ENCODE data around the gene APOBEC4.

DNA sequence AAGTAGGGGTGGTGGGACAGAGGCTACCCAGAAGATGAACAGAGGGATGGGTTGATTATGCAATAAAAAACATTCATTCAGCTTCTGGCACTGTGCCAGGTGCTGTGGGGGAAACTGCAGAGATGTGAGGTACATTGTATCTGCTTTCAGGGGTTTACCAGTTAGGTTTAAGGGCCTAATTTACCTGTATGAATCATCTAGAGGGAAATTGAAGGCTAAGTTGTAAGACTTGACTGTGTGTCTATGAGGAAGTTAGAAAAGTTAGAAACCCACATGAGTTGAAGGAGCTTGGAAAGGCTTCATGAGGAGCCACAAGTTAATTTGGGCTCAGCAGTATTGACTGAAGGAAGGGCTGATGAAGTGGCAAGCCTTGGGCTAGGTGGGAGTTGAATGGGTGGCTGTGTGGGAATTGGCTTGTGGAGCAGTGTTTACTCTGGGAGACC, 36.7 kb upstream of the APOBEC4 start:
- no peak for TF ChIP-seq POLR2AphosphoS5 (IDR thresholded peaks at IDR 0.05; ENCODE audit: low read depth)
- TF ChIP-seq, protein P1, sequence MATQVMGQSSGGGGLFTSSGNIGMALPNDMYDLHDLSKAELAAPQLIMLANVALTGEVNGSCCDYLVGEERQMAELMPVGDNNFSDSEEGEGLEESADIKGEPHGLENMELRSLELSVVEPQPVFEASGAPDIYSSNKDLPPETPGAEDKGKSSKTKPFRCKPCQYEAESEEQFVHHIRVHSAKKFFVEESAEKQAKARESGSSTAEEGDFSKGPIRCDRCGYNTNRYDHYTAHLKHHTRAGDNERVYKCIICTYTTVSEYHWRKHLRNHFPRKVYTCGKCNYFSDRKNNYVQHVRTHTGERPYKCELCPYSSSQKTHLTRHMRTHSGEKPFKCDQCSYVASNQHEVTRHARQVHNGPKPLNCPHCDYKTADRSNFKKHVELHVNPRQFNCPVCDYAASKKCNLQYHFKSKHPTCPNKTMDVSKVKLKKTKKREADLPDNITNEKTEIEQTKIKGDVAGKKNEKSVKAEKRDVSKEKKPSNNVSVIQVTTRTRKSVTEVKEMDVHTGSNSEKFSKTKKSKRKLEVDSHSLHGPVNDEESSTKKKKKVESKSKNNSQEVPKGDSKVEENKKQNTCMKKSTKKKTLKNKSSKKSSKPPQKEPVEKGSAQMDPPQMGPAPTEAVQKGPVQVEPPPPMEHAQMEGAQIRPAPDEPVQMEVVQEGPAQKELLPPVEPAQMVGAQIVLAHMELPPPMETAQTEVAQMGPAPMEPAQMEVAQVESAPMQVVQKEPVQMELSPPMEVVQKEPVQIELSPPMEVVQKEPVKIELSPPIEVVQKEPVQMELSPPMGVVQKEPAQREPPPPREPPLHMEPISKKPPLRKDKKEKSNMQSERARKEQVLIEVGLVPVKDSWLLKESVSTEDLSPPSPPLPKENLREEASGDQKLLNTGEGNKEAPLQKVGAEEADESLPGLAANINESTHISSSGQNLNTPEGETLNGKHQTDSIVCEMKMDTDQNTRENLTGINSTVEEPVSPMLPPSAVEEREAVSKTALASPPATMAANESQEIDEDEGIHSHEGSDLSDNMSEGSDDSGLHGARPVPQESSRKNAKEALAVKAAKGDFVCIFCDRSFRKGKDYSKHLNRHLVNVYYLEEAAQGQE (IDR thresholded peaks at IDR 0.05; ENCODE audit: insufficient replicate concordance, low read depth) = no peak
- TF ChIP-seq, protein P2, sequence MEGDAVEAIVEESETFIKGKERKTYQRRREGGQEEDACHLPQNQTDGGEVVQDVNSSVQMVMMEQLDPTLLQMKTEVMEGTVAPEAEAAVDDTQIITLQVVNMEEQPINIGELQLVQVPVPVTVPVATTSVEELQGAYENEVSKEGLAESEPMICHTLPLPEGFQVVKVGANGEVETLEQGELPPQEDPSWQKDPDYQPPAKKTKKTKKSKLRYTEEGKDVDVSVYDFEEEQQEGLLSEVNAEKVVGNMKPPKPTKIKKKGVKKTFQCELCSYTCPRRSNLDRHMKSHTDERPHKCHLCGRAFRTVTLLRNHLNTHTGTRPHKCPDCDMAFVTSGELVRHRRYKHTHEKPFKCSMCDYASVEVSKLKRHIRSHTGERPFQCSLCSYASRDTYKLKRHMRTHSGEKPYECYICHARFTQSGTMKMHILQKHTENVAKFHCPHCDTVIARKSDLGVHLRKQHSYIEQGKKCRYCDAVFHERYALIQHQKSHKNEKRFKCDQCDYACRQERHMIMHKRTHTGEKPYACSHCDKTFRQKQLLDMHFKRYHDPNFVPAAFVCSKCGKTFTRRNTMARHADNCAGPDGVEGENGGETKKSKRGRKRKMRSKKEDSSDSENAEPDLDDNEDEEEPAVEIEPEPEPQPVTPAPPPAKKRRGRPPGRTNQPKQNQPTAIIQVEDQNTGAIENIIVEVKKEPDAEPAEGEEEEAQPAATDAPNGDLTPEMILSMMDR (IDR thresholded peaks at IDR 0.05; ENCODE audit: insufficient read depth, low read length) = no peak
- no peak for TF ChIP-seq SPI1 (IDR thresholded peaks at IDR 0.05; ENCODE audit: borderline replicate concordance, low read depth)
- no peak for TF ChIP-seq GABPA (IDR thresholded peaks at IDR 0.05; ENCODE audit: low read depth)
